HG02943 (cell line): ENCODE measurements around the gene TBC1D10A.
"Not testable (repeated sequence)": the region's sequence is repeated elsewhere in the genome, so short reads cannot be mapped to it uniquely, and the experiment has no call there.

ENCODE experiments used
- ATAC-seq: cut with Tn5 transposase; IDR thresholded peaks from one replicate; pipeline ENCODE4 v1.9.1; 2021; ENCODE audit warnings: mild to moderate bottlenecking, low read depth, moderate library complexity; ENCODE audit not compliant: unreplicated experiment

Gene TBC1D10A

DNA sequence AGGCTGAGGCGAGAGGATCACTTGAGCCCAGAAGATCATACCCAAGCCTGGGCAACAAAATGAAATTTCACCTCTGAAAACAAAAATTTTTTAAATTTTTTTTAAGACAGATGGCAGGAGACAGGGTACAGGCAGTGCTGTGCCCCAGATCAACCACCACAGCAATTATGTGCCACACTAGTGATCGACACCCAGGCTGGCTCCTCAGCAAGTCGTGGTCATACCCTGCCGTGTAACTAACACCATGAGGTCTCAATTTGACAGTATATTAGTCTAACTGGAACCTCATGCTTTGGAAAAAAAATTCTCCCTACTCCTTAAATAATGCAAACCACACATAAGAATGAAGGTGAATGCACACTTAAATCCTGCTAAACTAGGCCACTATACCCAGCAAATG lies 21.7 kb upstream of the TBC1D10A start:
- ATAC-seq, result no peak

DNA sequence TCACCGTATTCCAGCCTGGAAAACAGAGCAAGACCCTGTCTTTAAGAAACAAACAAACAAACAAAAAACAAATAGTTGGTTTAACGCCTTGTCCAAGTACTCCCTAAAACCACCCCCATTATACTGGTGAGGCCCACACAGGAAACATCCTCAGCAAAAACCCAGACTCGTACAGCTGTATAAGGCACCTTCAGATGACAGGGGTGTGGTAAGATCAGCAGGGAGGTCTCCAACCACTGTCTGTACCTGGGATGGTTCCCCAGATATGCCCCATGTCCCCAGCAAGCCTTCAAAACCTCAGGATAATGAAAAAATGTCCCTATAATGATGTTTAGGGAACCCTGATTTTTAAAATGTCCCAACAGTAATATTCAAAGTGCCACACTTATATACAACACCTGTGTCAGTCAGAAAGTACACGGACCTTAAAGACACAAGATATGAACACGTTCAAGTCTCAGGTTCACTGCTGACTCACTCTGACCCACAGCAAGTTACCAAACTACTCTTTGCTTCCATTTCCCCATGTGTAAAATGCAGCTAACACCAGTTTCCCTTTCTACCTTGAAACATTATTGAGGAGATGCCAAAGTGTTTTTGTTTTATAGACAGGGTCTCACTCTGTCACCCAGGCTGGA lies 20.6 kb upstream of the TBC1D10A start:
- no peak for ATAC-seq

- no peak for ATAC-seq
Measured at GRCh38 chr22:30344447-30345200, 17.9 kb upstream of the TBC1D10A start.

DNA sequence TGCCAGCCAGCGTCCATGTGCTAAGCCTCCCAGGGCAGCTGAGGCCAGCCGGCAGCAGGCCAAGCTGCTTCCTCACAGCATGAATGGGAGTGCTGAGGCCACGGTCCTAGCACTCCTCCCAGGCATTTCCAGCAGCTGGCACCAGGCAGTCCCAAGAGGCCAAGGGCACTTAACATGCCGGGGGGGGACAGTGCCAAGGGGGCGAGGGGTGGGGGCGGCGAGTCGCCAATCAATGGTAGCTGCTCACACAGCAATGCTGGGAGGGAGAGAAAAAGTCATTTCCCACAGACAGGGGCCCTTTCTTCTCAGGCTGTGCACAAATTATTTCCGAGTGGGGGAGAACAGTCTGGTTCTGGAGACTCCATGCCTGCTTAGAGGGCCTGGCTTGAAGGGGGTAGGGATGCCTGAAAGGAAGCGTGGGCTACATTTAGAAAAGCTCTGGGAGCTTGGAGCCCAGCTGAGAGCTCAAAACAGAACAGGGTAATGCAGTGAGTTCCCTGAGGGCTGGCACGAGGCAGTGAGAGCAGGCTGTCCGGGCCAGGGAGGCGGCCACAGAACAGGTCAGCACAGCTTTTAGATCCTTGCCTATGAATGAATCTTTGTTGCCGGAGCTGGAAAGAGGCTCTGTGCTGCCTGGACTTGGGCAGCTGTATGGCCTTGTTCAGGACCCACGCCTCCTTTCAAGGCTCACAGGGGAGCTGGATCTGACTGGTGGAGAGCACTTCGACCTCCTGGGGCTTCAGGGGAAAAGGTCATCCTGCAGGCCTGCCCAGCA lies 14.4 kb upstream of the TBC1D10A start:
- ATAC-seq, result no peak

DNA sequence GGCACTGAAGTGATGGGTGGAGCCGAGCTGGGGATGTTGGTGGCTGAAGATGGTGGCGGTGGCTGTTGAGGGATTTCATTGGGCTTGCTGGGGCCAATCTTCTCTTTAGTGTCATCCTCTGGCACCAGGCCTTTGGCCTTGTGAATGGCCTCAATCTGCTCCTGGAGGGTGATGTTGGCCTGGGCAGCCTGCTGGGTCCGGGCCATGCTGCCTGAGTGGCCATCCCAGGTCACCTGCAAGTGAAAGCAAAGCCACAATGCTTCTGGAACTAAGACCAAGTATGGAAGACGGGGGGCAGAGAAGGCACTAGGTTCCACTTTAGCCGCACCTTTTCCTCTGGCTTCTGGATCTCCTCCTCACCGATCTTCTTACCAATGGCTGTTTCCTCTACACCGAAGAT lies 12.1 kb upstream of the TBC1D10A start:
- ATAC-seq, result no peak

- ATAC-seq, result not testable (repeated sequence)
Measured at GRCh38 chr22:30338341-30338740, 11.6 kb upstream of the TBC1D10A start.

DNA sequence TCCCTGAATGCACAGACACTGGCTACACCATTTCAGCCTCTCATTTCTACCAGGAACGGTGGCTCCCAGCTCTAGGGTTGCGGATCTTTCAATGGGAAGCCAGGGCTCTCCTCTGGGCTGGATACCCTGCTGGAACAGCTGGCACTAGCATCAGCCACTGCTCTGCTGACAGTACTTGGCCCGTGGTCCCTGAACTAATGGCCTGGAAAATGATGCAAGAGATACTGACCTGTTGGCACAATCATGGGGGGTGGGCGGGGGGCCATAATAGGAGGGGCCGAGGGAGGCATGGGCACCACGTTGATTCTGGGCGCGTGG lies 10.7 kb upstream of the TBC1D10A start:
- ATAC-seq, result no peak

- no peak for ATAC-seq
Measured at GRCh38 chr22:30336752-30337460, 10.2 kb upstream of the TBC1D10A start.

- ATAC-seq, result no peak
Measured at GRCh38 chr22:30335236-30335635, 8.5 kb upstream of the TBC1D10A start.

DNA sequence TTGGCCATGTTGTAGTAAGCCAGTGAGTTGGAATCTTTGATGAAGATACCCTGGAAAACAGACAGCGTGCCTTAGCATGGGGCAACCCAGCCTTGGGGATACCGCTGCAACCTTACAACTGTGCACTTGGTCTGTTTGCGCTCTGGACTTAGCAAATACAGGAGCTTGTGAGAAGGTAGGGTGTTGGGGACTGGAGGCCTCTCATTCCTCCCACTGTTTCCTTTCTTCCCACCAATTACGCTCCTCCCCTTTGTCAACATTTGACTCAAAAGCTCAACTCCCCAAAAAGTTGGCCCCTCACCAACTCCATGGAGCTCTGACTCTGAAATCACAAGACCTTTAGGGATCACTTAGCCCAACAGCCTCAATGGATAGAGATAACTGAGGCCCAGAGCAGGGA lies 7.9 kb upstream of the TBC1D10A start:
- no peak for ATAC-seq

DNA sequence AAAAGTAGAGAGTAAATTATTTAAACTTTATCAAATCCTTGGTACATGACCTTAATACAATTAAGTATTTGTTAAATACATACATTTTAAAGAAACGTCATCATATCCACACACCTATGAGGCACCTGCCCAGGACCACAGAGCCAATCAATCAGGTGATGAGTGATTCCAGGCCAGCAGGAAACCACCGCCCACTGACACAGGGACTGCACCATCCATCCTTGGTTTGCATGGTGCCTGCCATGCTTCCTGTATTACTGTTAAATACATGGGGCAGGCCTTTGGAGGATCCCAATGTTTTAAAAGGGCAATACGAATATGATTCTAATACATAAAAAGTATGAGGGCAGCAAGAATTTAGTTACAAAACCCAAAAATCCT lies 7.0 kb upstream of the TBC1D10A start:
- ATAC-seq, result no peak

GRCh38 chr22:30332994-30333706 lies 6.4 kb upstream of the TBC1D10A start:
- no peak for ATAC-seq

GRCh38 chr22:30332551-30332950 lies 5.8 kb upstream of the TBC1D10A start:
- ATAC-seq, result no peak

- no peak for ATAC-seq
Measured at GRCh38 chr22:30328466-30329049, 1.8 kb upstream of the TBC1D10A start.

DNA sequence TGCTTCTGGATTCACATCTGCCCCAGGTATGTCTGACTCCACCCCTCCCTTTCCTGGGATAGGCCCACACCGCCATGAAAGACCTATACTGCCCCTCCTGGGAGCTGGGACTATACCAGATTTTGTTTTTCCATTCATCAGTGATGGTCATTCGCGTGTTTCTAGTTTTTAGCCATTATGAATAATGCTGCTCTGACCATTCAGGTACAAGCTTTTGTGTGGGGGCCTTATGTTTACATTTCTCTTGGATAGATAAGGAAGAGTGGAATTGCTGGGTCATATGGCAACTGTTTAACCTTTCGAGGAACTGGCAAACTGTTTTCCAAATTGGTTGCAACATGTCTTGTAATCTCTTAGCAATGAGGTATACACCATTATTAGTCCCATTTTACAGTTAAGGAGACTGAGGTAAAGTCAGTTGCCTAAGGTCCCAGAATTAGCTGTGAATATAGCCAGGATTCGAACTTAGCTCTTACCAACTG lies 1.2 kb upstream of the TBC1D10A start:
- no peak for ATAC-seq

DNA sequence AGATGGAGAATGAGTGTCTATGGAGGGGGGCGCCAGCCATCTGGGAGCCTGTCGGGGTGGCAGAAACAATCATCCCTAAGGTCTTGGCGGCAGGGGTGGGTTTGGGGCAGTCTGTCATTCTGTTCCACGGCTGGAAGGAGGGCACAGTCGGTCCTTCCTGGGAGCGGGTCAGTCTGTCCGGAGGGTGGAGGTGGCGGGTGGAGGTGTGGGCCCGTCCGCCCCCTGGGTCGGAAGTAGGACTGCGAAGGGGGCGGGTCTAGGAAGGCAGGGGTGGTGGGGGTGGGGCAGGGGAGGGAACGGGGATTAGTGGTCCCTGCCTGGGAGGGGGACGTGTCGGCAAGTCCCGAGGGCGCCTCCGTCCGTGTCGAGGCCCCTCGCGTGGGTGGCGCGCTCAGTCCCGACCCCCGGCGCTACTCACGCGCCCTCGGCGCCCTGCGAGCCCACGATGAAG lies 461 bp downstream of the TBC1D10A start:
- ATAC-seq, result peak; percentile 40

GRCh38 chr22:30325724-30326254 lies 952 bp downstream of the TBC1D10A start:
- no peak for ATAC-seq

DNA sequence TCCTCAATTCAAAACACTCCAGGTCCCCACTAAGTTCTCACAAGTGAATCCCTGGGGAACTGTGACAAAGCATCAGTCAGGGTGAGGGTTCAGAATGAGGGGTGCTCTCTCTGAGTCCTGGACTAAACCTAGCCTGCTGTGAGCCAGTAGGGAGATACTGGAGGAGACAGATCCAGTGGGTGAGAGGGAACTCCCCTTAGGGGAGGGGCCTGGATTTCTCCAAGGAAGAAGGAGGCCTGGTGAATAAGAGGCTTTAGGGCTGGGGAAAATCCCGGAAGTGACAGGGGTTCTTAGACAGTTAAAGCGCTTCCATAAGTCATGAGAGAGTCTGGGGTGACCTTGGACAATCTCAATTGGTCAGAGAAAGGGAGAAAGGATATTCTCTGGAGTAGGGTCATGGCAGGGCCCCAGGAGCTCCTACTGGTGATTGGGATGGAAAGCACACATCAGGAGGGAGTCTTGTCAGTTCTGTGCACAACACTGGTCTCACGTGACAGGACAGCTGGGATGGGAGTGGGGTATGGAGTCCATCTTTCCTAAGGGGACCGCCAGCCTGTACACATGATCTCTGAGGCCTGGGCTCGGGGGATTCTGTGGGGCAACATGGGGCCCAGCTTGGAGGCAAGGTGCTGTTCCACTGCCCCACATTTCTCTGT lies 1.5 kb downstream of the TBC1D10A start:
- ATAC-seq, result no peak
